HepG2 (cell line): ENCODE results near the gene TRIP6. TPM values are rescaled to one million over a fixed set of nuclear protein-coding genes. Genes with fewer than 3 reads are reported as not detected.
A peak's percentile ranks its signal among the peaks of the same experiment; 100 is the strongest.

Source experiments
- AGO2 ChIP-seq: fragments of 200-400 bp; formaldehyde crosslinking; optimal IDR thresholded peaks from 2 replicates; pipeline ENCODE3; 2017; ENCODE audit warnings: mild to moderate bottlenecking, low read depth, low read length, moderate library complexity
- ARID2 ChIP-seq: sonication (generic); formaldehyde crosslinking; IDR thresholded peaks from 2 replicates; pipeline ENCODE4 v1.8.1; 2022; ENCODE audit warnings: mild to moderate bottlenecking, missing genetic modification reagents, borderline replicate concordance
- CEBPZ ChIP-seq: IDR thresholded peaks from 2 replicates; pipeline ENCODE4 v1.6.1; 2012; ENCODE audit warnings: low read length, improper control_type of control experiment
- CREB3 ChIP-seq: sonication (generic); formaldehyde crosslinking; IDR thresholded peaks from 2 replicates; pipeline ENCODE4 v1.5.0; 2020; ENCODE audit warnings: missing genetic modification reagents
- KAT7 ChIP-seq: IDR thresholded peaks from 2 replicates; pipeline ENCODE4 v1.6.1; 2018; ENCODE audit warnings: borderline replicate concordance, missing compliant biosample characterization
- KDM2A ChIP-seq: sonication (generic); formaldehyde crosslinking; IDR thresholded peaks from 2 replicates; pipeline ENCODE4 v1.4.0; 2020; ENCODE audit warnings: low read depth, missing genetic modification reagents, borderline replicate concordance
- NFRKB ChIP-seq: fragments of 450-650 bp; IDR thresholded peaks from 2 replicates; pipeline ENCODE4 v1.6.1; 2017
- PCBP1 ChIP-seq: fragments of 200-400 bp; formaldehyde crosslinking; IDR thresholded peaks from 2 replicates; pipeline ENCODE4 v1.6.1; 2017; ENCODE audit warnings: mild to moderate bottlenecking, low read depth, low read length, borderline replicate concordance
- REPIN1 ChIP-seq: sonication (generic); formaldehyde crosslinking; IDR thresholded peaks from 2 replicates; pipeline ENCODE4 v1.8.0; 2022; ENCODE audit warnings: missing genetic modification reagents, low read depth, mild to moderate bottlenecking, borderline replicate concordance
- SIN3B ChIP-seq: fragments of 150-350 bp; IDR thresholded peaks from 2 replicates; pipeline ENCODE4 v1.6.1; 2014; ENCODE audit warnings: low read length
- SYNCRIP ChIP-seq: fragments of 200-400 bp; formaldehyde crosslinking; IDR thresholded peaks from 2 replicates; pipeline ENCODE4 v1.6.1; 2018; ENCODE audit warnings: mild to moderate bottlenecking, low read depth, low read length; ENCODE audit not compliant: insufficient read depth
- TAF15 ChIP-seq: fragments of 200-400 bp; formaldehyde crosslinking; IDR thresholded peaks from one replicate; pipeline ENCODE4 v1.6.1; 2018; ENCODE audit warnings: mild to moderate bottlenecking, low read depth, low read length; ENCODE audit not compliant: poor library complexity, severe bottlenecking
- TARDBP ChIP-seq: sonication (generic); formaldehyde crosslinking; IDR thresholded peaks from 2 replicates; pipeline ENCODE4 v1.8.0; 2022; ENCODE audit warnings: mild to moderate bottlenecking, missing genetic modification reagents
- ZC3H4 ChIP-seq: sonication (generic); formaldehyde crosslinking; IDR thresholded peaks from 2 replicates; pipeline ENCODE4 v1.4.0; 2020; ENCODE audit warnings: missing genetic modification reagents, borderline replicate concordance
- ZNF138 ChIP-seq: sonication (generic); formaldehyde crosslinking; IDR thresholded peaks from 2 replicates; pipeline ENCODE4 v1.5.0; 2020; ENCODE audit warnings: mild to moderate bottlenecking, low read depth, missing genetic modification reagents
- ZNF230 ChIP-seq: sonication (generic); formaldehyde crosslinking; IDR thresholded peaks from 2 replicates; pipeline ENCODE4 v1.4.0; 2020; ENCODE audit warnings: mild to moderate bottlenecking, missing genetic modification reagents
- ZNF24 ChIP-seq: fragments of 450-650 bp; IDR thresholded peaks from 2 replicates; pipeline ENCODE4 v1.6.1; 2017; ENCODE audit warnings: antibody characterized with exemption, mild to moderate bottlenecking
- ZNF3 ChIP-seq: IDR thresholded peaks from 2 replicates; pipeline ENCODE4 v1.7.0; 2017; ENCODE audit warnings: inconsistent platforms
- ZNF44 ChIP-seq: sonication (generic); formaldehyde crosslinking; IDR thresholded peaks from 2 replicates; pipeline ENCODE4 v1.5.1; 2020; ENCODE audit warnings: mild to moderate bottlenecking, missing genetic modification reagents
- ZNF781 ChIP-seq: sonication (generic); formaldehyde crosslinking; IDR thresholded peaks from 2 replicates; pipeline ENCODE4 v1.5.1; 2020; ENCODE audit warnings: borderline replicate concordance, mild to moderate bottlenecking, missing genetic modification reagents; ENCODE audit errors: not compliant biosample characterization
- ZNF878 ChIP-seq: sonication (generic); formaldehyde crosslinking; IDR thresholded peaks from 2 replicates; pipeline ENCODE4 v1.8.1; 2023; ENCODE audit warnings: mild to moderate bottlenecking, missing genetic modification reagents, moderate library complexity
- polyA plus RNA-seq, 8 experiments: library from polyadenylated mRNA; depleted of rRNA in 3 of 8; stranded (reverse) in 7 of 8; unstranded in 1 of 8; fragments of >200 nt; fragmentation: Illumina TruSeq in 4 of 8; extraction: Trizol in 4 of 8; gene quantifications; 2 replicates each; pipeline versions ENCODE4 v1.2.1 to v1.2.3, GENCODE V29; 2011 to 2016; ENCODE audit warnings: low read depth in 4 of 8, missing spikeins in 1 of 8, mixed read lengths in 1 of 8; ENCODE audit not compliant: insufficient read depth in 1 of 8
- total RNA-seq, 5 experiments: library from RNA; depleted of rRNA; stranded (reverse); fragments of >200 nt; fragmentation: Illumina TruSeq; extraction: Trizol; gene quantifications; 2 replicates each; pipeline ENCODE4 v1.2.3, GENCODE V29; 2016; ENCODE audit warnings: low read depth in 1 of 5
- TF ChIP-seq, protein P1 (sequence below): sonication (generic); formaldehyde crosslinking; conservative IDR thresholded peaks from 2 replicates; pipeline ENCODE4 v1.8.1; 2023; ENCODE audit warnings: missing genetic modification reagents
- TF ChIP-seq, protein P2 (sequence below): sonication (generic); formaldehyde crosslinking; conservative IDR thresholded peaks from 2 replicates; pipeline ENCODE4 v1.4.0; 2020; ENCODE audit warnings: missing genetic modification reagents

Gene TRIP6
- total and polyA plus RNA-seq, 2 of the 13 experiments (the other 11 are each of a cell fraction or from before 2014, with no cell fraction given), result 0.34 to 0.38 TPM

DNA sequence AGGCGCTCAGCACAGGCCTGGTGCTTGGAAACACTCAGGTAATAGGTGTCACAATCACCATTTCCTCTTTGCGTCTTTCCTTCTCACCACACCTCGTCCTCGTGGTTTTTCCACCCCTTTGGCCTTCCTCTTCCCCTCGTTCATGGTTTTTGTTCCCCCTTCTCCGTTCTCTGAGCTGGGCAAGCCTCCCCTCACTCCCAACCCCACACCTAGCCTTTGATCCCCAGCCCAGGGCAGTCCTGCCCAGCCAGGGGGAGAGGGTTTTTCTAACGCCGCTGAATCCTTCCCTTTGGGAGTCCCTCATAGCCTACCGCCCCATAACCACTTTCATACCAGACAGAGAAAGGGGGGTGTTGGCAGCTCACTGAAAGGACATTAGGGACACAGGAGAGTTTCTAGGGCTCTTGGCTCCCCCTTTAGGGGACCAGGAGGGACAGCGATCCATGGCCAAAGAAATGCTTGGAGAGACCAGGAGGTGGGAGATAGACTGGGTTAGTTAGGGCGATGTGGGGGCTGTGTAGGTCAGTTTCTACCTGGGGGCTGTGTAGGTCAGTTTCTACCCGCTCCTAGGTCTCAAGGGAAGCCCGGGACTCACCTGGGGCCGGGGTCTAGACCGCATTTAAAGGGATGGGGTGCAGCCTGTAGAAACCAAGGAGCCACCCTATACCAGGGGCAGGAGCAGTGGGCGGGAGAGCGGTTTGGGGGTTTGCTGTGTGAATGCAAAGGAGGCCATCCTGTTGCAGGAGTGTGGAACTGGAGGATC is 41.3 kb upstream of the TRIP6 start (continued):
- TF ChIP-seq SYNCRIP (no peak), ARID2 (peak; percentile 29; the same call in 1 of the 2 replicates), ZNF781 (CRISPR knock-in tag) (peak; percentile 70), ZNF138 (CRISPR knock-in tag) (no peak), CREB3 (CRISPR knock-in tag) (no peak), TARDBP (CRISPR knock-in tag) (0 out of 2 replicates have a peak, but pooled peaks have one; percentile 36), ZNF878 (CRISPR knock-in tag) (no peak), ZNF24 (no peak), ZNF230 (CRISPR knock-in tag) (0 out of 2 replicates have a peak, but pooled peaks have one; percentile 61), ZC3H4 (CRISPR knock-in tag) (no peak), TAF15 (no peak), ZNF3 (CRISPR knock-in tag) (no peak), KAT7 (no peak), CEBPZ (no peak), AGO2 (no peak), KDM2A (CRISPR knock-in tag) (no peak), SIN3B (no peak), PCBP1 (no peak), NFRKB (no peak), ZNF44 (no peak), REPIN1 (CRISPR knock-in tag) (no peak)
- TF ChIP-seq, protein P1, sequence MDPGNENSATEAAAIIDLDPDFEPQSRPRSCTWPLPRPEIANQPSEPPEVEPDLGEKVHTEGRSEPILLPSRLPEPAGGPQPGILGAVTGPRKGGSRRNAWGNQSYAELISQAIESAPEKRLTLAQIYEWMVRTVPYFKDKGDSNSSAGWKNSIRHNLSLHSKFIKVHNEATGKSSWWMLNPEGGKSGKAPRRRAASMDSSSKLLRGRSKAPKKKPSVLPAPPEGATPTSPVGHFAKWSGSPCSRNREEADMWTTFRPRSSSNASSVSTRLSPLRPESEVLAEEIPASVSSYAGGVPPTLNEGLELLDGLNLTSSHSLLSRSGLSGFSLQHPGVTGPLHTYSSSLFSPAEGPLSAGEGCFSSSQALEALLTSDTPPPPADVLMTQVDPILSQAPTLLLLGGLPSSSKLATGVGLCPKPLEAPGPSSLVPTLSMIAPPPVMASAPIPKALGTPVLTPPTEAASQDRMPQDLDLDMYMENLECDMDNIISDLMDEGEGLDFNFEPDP (CRISPR knock-in tag), result 0 out of 2 replicates have a peak, but pooled peaks have one; percentile 72
- TF ChIP-seq, protein P2, sequence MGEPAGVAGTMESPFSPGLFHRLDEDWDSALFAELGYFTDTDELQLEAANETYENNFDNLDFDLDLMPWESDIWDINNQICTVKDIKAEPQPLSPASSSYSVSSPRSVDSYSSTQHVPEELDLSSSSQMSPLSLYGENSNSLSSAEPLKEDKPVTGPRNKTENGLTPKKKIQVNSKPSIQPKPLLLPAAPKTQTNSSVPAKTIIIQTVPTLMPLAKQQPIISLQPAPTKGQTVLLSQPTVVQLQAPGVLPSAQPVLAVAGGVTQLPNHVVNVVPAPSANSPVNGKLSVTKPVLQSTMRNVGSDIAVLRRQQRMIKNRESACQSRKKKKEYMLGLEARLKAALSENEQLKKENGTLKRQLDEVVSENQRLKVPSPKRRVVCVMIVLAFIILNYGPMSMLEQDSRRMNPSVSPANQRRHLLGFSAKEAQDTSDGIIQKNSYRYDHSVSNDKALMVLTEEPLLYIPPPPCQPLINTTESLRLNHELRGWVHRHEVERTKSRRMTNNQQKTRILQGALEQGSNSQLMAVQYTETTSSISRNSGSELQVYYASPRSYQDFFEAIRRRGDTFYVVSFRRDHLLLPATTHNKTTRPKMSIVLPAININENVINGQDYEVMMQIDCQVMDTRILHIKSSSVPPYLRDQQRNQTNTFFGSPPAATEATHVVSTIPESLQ, result no peak
